NCI-H524 (cell line): ENCODE results near the gene BABAM2.

Source experiments
- DNase-seq, 2 experiments: peaks; one replicate each; lab custom pipeline; 2025; lab: John Stamatoyannopoulos, UW

Gene BABAM2

GRCh38 chr2:28281739-28282138 is 391.2 kb downstream of the BABAM2 start:
- DNase-seq, result no peak

- no peak for DNase-seq
Measured at GRCh38 chr2:28282248-28282647, 391.7 kb downstream of the BABAM2 start.

GRCh38 chr2:28282861-28283646 is 392.5 kb downstream of the BABAM2 start:
- DNase-seq, result no peak

GRCh38 chr2:28283861-28284260 is 393.3 kb downstream of the BABAM2 start:
- no peak for DNase-seq

GRCh38 chr2:28286678-28287077 is 396.1 kb downstream of the BABAM2 start:
- no peak for DNase-seq

- DNase-seq, result no peak
Measured at GRCh38 chr2:28287256-28287915, 396.9 kb downstream of the BABAM2 start.

GRCh38 chr2:28288620-28289019 is 398.1 kb downstream of the BABAM2 start:
- DNase-seq, result no peak

- DNase-seq, result no peak
Measured at GRCh38 chr2:28291811-28292440, 401.4 kb downstream of the BABAM2 start.

- DNase-seq, result peak in 1 of 2 experiments; percentile 8
Measured at GRCh38 chr2:28292491-28292890, 402.0 kb downstream of the BABAM2 start.

GRCh38 chr2:28293416-28293815 is 402.9 kb downstream of the BABAM2 start:
- DNase-seq, result no peak

- no peak for DNase-seq
Measured at GRCh38 chr2:28294451-28294850, 403.9 kb downstream of the BABAM2 start.

- no peak for DNase-seq
Measured at GRCh38 chr2:28296243-28296642, 405.7 kb downstream of the BABAM2 start.

- no peak for DNase-seq
Measured at GRCh38 chr2:28296904-28297303, 406.4 kb downstream of the BABAM2 start.

GRCh38 chr2:28297531-28297930 is 407.0 kb downstream of the BABAM2 start:
- no peak for DNase-seq

- no peak for DNase-seq
Measured at GRCh38 chr2:28298406-28298805, 407.9 kb downstream of the BABAM2 start.

- DNase-seq, result no peak
Measured at GRCh38 chr2:28300485-28301341, 410.2 kb downstream of the BABAM2 start.

GRCh38 chr2:28305202-28305601 is 414.7 kb downstream of the BABAM2 start:
- no peak for DNase-seq

- DNase-seq, result peak; percentile 82 to 96
Measured at GRCh38 chr2:28310107-28310506, 419.6 kb downstream of the BABAM2 start.

- no peak for DNase-seq
Measured at GRCh38 chr2:28311660-28312249, 421.2 kb downstream of the BABAM2 start.

- DNase-seq, result no peak
Measured at GRCh38 chr2:28312307-28313219, 422.0 kb downstream of the BABAM2 start.
